Measurements from ENCODE around the gene TAF1D.

Gene TAF1D

GRCh38 chr11:93770160-93770559 lies 28.9 kb upstream of the TAF1D start:
- no peaks in the 10 kb centered on the region for H3K27me3 ChIP-seq (ENCODE audit: insufficient read depth, poor library complexity, severe bottlenecking)
- H3K27ac ChIP-seq (replicated peaks), result no peak overlapping the region
- no peak for DNase-seq (ENCODE audit: low read depth in 1 of 2, low spot score in 1 of 2)
- TF ChIP-seq POLR2AphosphoS5 (IDR thresholded peaks at IDR 0.05; ENCODE audit: low read depth) (no peak), CTCF (IDR thresholded peaks at IDR 0.05; ENCODE audit: insufficient read depth, low read length) (no peak), REST (IDR thresholded peaks at IDR 0.05; ENCODE audit: insufficient replicate concordance, low read depth) (no peak), GABPA (IDR thresholded peaks at IDR 0.05; ENCODE audit: low read depth) (no peak), SPI1 (IDR thresholded peaks at IDR 0.05; ENCODE audit: borderline replicate concordance, low read depth) (no peak)
- H3K4me3 ChIP-seq (replicated peaks; ENCODE audit: insufficient read depth, low read length), result no peak overlapping the region

GRCh38 chr11:93767018-93767417 lies 25.7 kb upstream of the TAF1D start:
- H3K4me3 ChIP-seq (replicated peaks; ENCODE audit: insufficient read depth, low read length), result no peak overlapping the region
- DNase-seq (ENCODE audit: low read depth in 1 of 2, low spot score in 1 of 2), result no peak
- H3K27me3 ChIP-seq (ENCODE audit: insufficient read depth, poor library complexity, severe bottlenecking), result no peaks in the 10 kb centered on the region
- TF ChIP-seq SPI1 (IDR thresholded peaks at IDR 0.05; ENCODE audit: borderline replicate concordance, low read depth) (no peak), CTCF (IDR thresholded peaks at IDR 0.05; ENCODE audit: insufficient read depth, low read length) (no peak), REST (IDR thresholded peaks at IDR 0.05; ENCODE audit: insufficient replicate concordance, low read depth) (no peak), GABPA (IDR thresholded peaks at IDR 0.05; ENCODE audit: low read depth) (no peak), POLR2AphosphoS5 (IDR thresholded peaks at IDR 0.05; ENCODE audit: low read depth) (no peak)
- no peak overlapping the region for H3K27ac ChIP-seq (replicated peaks)

GRCh38 chr11:93766504-93766903 lies 25.2 kb upstream of the TAF1D start:
- Histone ChIP-seq H3K27me3 (ENCODE audit: insufficient read depth, poor library complexity, severe bottlenecking) (no peaks in the 10 kb centered on the region), H3K4me3 (replicated peaks; ENCODE audit: insufficient read depth, low read length) (no peak overlapping the region), H3K27ac (replicated peaks) (no peak overlapping the region)
- TF ChIP-seq REST (IDR thresholded peaks at IDR 0.05; ENCODE audit: insufficient replicate concordance, low read depth), result no peak
- TF ChIP-seq GABPA (IDR thresholded peaks at IDR 0.05; ENCODE audit: low read depth), result no peak
- TF ChIP-seq CTCF (IDR thresholded peaks at IDR 0.05; ENCODE audit: insufficient read depth, low read length), result no peak
- no peak for TF ChIP-seq SPI1 (IDR thresholded peaks at IDR 0.05; ENCODE audit: borderline replicate concordance, low read depth)
- no peak for TF ChIP-seq POLR2AphosphoS5 (IDR thresholded peaks at IDR 0.05; ENCODE audit: low read depth)
- DNase-seq (ENCODE audit: low read depth in 1 of 2, low spot score in 1 of 2), result no peak
